SW 1271 (cell line): ENCODE results near the gene NCOR1.
"Not testable (repeated sequence)": the region's sequence is repeated elsewhere in the genome, so short reads cannot be mapped to it uniquely, and the experiment has no call there.

Experiments used
- DNase-seq, 2 experiments: peaks; one replicate each; lab custom pipeline; 2025; lab: John Stamatoyannopoulos, UW

NCOR1 gene

GRCh38 chr17:16148596-16148995 is 66.7 kb downstream of the NCOR1 start:
- DNase-seq = no peak

- DNase-seq = not testable (repeated sequence)
Measured at GRCh38 chr17:16145319-16145890, 69.9 kb downstream of the NCOR1 start.

DNA sequence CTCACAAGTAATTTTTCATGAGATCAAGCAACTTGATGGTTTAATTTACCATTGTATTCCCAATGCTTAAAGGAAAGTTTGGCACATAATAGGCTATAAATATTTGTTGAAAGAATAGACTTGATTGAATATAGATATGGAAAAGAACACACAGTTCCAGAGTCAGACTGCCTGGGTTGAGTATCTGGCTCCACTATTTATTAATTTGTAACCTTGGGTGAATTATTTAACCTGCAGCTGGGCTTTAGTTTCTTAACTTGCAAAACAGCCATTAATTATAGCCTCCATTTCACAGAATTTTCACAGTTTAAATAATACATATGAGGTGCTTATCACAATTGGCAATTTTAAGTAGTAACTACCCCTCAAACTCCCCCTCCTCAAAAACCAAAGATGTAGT is 73.6 kb downstream of the NCOR1 start:
- DNase-seq = no peak

GRCh38 chr17:16140854-16141253 is 74.5 kb downstream of the NCOR1 start:
- DNase-seq = no peak

DNA sequence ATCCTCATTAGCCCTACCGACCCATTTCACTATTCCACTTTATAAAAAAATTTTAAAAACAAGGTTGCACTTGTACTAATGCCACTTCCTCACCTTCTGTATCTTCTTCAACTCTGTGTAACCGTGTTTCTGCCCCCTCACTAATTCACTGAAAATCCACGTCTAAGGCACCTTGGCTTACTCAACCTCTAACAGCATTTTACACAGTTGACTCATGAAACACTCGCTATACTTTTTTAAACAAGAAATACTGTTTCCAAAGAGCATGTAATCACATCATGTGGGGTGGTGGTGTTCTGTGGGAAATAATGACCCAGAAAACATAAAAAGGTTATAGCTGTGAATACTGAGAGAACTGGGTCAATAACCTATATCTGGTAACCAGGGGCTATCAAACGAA is 79.9 kb downstream of the NCOR1 start:
- DNase-seq = no peak

DNA sequence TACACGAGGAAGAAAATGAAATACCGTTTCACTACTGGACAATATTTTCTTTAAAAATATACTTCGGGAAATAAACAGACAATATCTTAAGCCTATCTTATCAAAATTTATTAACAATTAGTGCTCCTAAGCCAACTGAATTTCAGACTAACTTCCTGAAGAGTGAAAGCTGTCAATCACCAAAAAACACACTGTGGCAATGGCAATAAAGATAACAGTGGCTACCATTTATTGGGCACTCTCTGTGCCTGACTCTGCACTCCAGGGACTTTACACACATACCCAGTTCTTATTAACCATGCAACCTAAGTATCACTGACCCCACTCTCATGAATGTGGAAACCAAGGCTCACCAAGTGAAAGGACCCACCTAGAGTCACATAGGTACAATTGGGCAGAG is 83.7 kb downstream of the NCOR1 start:
- DNase-seq = no peak

- DNase-seq = no peak
Measured at GRCh38 chr17:16129441-16130205, 85.7 kb downstream of the NCOR1 start.

- DNase-seq = no peak
Measured at GRCh38 chr17:16123531-16123930, 91.8 kb downstream of the NCOR1 start.

GRCh38 chr17:16122697-16123434 is 92.5 kb downstream of the NCOR1 start:
- DNase-seq = no peak

GRCh38 chr17:16121915-16122314 is 93.4 kb downstream of the NCOR1 start:
- no peak for DNase-seq

GRCh38 chr17:16120937-16121336 is 94.4 kb downstream of the NCOR1 start:
- DNase-seq = no peak

DNA sequence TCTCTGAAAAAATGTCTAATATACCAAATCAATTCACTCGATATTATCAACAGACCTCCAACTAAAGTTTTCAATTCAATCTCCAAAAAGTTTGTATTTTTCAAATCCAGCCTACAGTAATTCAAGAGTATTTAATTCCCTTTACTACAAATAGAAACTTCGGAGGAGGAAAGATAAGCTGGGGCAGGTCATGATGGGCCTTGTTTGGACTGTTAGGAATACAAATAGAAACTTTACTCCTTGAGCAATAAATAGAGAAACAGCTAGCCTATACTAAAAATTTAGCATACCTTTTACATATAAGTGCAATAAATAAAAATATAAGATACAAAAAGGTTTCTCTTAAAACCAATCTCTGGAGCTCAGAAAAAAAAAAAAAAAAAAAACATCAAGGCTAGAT is 98.2 kb downstream of the NCOR1 start:
- DNase-seq = no peak

DNA sequence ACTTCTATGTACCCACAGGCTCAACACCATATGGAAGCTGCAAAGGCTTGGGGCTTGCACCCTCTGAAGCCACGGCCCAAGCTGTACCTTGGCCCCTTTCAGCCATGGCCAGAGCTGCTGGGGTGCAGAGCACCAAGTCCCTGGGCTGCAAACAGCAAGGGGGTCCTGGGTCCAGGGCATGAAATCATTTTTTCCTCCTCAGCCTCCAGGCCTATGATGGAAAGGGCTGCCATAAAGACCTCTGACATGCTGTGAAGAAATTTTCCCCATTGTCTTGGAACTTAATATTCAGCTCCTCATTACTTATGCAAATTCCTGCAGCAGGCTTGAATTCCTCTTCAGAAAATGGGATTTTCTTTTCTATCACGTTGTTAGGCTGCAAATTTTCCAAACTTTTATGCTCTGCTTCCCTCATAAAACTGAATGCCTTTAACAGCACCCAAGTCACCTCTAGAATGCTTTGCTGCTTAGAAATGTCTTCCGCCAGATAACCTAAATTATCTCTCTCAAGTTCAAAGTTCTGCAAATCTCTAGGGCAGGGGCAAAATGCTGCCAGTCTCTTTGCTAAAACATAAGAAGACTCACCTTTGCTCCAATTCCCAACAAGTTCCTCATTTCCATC is 100.1 kb downstream of the NCOR1 start:
- DNase-seq = not testable (repeated sequence)

DNA sequence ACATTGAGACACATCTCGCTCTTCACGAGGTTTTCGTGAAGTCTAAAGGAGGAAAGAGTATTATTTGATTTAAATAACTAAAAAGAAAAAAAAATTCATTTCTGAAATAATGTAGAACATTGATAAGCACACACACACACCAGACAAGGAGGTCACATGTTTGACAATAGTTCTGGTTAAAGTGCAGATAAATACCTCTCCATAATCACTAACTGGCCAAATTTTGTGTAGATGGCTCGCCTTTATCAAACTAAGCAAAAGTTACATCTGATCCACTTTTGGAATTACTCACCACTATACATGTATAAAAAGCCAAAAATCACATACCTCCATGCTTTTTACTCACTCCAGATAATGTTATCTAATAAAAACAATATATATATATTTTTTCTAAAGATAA is 106.5 kb downstream of the NCOR1 start:
- no peak for DNase-seq

GRCh38 chr17:16108386-16108785 is 106.9 kb downstream of the NCOR1 start:
- DNase-seq = no peak

DNA sequence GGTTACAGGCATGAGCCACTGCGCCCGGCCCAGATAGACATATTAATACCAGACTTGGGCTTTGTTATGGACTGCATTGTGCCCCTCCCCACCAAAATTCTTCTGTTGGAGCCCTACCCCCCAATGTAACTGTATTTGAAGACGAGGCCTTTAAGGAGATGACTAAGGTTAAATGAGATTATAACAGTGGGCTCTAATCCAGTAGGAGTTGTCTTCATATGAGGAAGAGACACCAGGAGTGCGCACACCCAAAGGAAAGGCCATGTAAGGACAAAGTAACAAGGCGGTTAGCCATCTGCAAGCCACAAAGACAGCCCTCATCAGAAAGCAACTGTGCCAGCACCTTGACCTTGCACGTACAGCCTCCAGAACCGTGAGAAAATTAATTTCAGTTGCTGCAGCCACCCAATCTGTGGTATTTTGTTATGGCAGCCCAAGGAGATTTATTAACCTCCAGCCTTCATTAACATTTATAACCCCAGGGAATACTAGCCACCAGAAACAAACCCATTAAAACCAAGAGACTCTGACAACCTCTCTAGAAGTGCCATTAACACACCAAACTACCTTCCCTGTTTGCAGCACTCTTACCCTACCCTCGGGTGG is 108.1 kb downstream of the NCOR1 start:
- no peak for DNase-seq

- no peak for DNase-seq
Measured at GRCh38 chr17:16106161-16106891, 109.0 kb downstream of the NCOR1 start.

DNA sequence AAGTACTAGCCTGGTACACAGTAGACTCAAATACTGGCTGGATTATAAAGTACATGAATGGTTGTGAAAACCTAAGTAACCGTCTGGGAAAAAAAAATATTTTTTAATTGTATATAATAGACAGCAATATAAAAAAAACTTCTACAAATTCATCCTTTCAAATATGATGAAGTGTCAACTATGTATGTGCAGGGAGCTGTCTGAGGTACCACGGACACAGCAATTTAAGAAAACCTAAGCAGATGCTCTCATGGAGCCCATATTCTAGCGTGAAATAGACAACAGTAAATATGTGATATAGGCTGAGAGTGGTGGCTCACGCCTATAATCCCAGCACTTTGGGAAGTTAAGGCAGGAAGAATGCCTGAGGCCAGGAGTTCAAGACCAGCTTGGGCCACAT is 111.1 kb downstream of the NCOR1 start:
- no peak for DNase-seq

DNA sequence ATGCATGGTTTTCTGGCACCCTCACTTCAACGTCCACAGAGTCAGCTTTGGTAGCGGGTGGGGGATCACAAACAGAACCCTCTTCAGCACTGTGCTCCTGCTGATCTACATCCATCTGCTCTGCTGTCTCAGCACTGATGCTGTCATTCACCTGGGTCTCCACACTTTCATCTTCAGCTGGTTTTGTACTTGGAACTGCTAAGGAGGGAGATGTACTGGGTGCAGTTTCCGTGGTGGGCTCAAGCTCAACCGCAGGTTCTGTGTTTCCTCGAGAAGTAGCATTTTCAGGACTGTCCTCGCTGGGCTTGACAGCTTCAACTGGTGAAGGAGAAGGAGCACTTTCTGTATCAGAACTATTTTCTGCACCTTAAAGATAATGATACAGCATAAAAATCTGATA is 113.9 kb downstream of the NCOR1 start:
- no peak for DNase-seq

- DNase-seq = no peak
Measured at GRCh38 chr17:16100737-16101400, 114.5 kb downstream of the NCOR1 start.

DNA sequence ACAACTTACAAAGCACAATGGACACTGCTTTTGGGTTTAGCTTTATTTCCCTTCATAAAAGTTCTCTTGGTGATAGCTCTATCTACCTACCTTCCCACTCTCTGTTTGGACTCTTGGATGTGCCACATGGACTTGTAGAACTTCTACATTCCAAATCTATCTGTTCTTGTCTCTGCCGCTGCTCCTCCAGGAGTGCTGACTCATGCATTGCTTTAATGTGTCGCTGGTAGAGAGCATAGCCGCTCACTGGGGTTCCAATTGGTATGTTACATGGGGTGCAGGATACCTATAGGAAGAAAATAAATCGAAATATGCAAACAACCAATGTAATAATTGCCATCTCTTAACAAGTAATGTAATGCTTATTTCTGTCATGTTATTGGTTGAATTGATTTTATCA is 123.6 kb downstream of the NCOR1 start:
- no peak for DNase-seq
